HFFc6 (cell line): ENCODE data around the gene ZSCAN23. TPM values are rescaled to one million over a fixed set of nuclear protein-coding genes. Genes with fewer than 3 reads are reported as not detected.

Experiments used
- DNase-seq: peaks from one replicate; pipeline ENCODE4 v3.0.0-alpha.2; 2018
- H3K27ac Mint-ChIP-seq: 2 replicates; pipeline ENCODE4 v1.8.0; 2020; ENCODE audit warnings: mild to moderate bottlenecking, mixed read lengths
- H3K27me3 Mint-ChIP-seq: 2 replicates; pipeline ENCODE4 v1.8.0; 2021; ENCODE audit warnings: mild to moderate bottlenecking, moderate library complexity, mixed read lengths; ENCODE audit not compliant: insufficient read depth
- H3K36me3 Mint-ChIP-seq: 2 replicates; pipeline ENCODE4 v1.8.0; 2021; ENCODE audit warnings: low read depth, mixed read lengths
- H3K4me1 Mint-ChIP-seq: 2 replicates; pipeline ENCODE4 v1.8.0; 2020; ENCODE audit warnings: low read depth, mixed read lengths
- H3K4me3 Mint-ChIP-seq: 2 replicates; pipeline ENCODE4 v1.8.0; 2020; ENCODE audit warnings: mild to moderate bottlenecking, moderate library complexity, mixed read lengths
- H3K9me3 Mint-ChIP-seq: 2 replicates; pipeline ENCODE4 v1.8.0; 2020; ENCODE audit warnings: mild to moderate bottlenecking, mixed read lengths
- total RNA-seq, 6 experiments: library from RNA; stranded (reverse); fragmentation: NEBNext Ultra II Directional; extraction: Animal tissue kit (Norgen Biotek cat#: 25700); gene quantifications; 2 replicates in 1 of 6; 3 replicates in 5 of 6; pipeline ENCODE4 v1.2.3, GENCODE V29; 2021
- TF ChIP-seq, protein P1 (sequence below): fragments of 200-600 bp; sonication (generic); IDR thresholded peaks from 2 replicates; pipeline ENCODE4 v1.5.0; 2021; ENCODE audit warnings: antibody characterized with exemption, mild to moderate bottlenecking

Gene ZSCAN23
- total RNA-seq, 6 experiments from 2014 or later, result 0.48 to 1.5 (median 1.0) TPM

GRCh38 chr6:28425944-28426541 is 17.2 kb downstream of the ZSCAN23 start:
- peaks cover 5% of the 10 kb centered on the region; the same call in 1 of the 2 replicates for H3K36me3 Mint-ChIP-seq

GRCh38 chr6:28424163-28424562 is 19.1 kb downstream of the ZSCAN23 start:
- H3K27ac Mint-ChIP-seq, result no peak overlapping the region
- TF ChIP-seq, protein P1, sequence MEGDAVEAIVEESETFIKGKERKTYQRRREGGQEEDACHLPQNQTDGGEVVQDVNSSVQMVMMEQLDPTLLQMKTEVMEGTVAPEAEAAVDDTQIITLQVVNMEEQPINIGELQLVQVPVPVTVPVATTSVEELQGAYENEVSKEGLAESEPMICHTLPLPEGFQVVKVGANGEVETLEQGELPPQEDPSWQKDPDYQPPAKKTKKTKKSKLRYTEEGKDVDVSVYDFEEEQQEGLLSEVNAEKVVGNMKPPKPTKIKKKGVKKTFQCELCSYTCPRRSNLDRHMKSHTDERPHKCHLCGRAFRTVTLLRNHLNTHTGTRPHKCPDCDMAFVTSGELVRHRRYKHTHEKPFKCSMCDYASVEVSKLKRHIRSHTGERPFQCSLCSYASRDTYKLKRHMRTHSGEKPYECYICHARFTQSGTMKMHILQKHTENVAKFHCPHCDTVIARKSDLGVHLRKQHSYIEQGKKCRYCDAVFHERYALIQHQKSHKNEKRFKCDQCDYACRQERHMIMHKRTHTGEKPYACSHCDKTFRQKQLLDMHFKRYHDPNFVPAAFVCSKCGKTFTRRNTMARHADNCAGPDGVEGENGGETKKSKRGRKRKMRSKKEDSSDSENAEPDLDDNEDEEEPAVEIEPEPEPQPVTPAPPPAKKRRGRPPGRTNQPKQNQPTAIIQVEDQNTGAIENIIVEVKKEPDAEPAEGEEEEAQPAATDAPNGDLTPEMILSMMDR, result no peak
- H3K4me1 Mint-ChIP-seq, result no peaks in the 10 kb centered on the region; the same call in 1 of the 2 replicates
- H3K36me3 Mint-ChIP-seq, result peaks cover 5% of the 10 kb centered on the region; the same call in 1 of the 2 replicates
- H3K27me3 Mint-ChIP-seq, result no peaks in the 10 kb centered on the region
- H3K9me3 Mint-ChIP-seq, result no peaks in the 10 kb centered on the region; the same call in 1 of the 2 replicates
- no peak for DNase-seq
- no peak overlapping the region for H3K4me3 Mint-ChIP-seq

More at GRCh38 chr6:28425944-28426541, 17.2 kb downstream of the ZSCAN23 start:
- no peaks in the 10 kb centered on the region; the same call in 1 of the 2 replicates for H3K27me3 Mint-ChIP-seq
- no peaks in the 10 kb centered on the region; the same call in 1 of the 2 replicates for H3K4me1 Mint-ChIP-seq
- no peak overlapping the region for H3K4me3 Mint-ChIP-seq
- H3K27ac Mint-ChIP-seq, result no peak overlapping the region
- DNase-seq, result no peak
- H3K9me3 Mint-ChIP-seq, result no peaks in the 10 kb centered on the region; the same call in 1 of the 2 replicates
- TF ChIP-seq, protein P1, result no peak

DNA sequence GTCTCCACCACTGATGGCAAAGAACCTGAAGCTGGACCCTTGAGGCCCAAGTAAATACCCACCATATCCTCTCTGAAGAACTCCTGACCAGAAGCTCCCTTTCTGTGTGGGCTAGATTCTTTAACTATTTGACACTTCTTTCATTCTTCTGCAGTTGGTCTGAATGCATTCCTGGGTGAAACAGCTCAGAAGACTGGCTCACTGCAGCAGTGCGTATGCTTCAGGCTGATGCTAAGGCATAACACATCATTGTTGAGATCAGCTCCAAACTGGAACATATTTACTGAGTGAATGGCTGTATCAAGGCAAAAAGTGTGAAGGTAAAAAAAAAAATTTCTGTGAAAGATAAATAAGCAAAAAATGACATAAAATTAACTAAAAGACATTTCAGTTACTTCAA is 19.7 kb downstream of the ZSCAN23 start:
- Mint-ChIP-seq H3K9me3 (no peaks in the 10 kb centered on the region; the same call in 1 of the 2 replicates), H3K36me3 (peaks cover 5% of the 10 kb centered on the region; the same call in 1 of the 2 replicates), H3K4me3 (no peak overlapping the region), H3K27ac (no peak overlapping the region), H3K27me3 (no peaks in the 10 kb centered on the region), H3K4me1 (no peaks in the 10 kb centered on the region; the same call in 1 of the 2 replicates)
- TF ChIP-seq, protein P1, result no peak
- no peak for DNase-seq

DNA sequence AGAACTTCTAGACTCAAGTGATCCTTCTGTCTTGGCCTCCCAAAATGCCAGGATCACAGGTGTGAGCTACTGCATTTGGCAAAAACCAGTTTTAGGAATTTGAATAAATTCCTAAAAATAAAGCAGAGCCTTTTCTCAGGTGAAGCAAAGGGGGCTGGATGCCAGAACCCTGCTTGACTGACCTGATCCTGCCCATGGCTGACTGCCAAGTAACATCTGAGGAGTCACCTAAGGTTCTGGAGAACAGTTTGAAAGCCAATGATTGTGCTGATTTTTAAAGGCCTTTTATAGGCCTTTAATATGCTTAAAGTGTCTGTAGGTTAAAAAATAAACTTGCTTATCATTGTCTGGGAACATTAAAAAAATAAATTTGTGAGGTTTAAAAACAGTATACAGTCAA is 29.6 kb downstream of the ZSCAN23 start:
- H3K4me1 Mint-ChIP-seq, result no peaks in the 10 kb centered on the region
- TF ChIP-seq, protein P1, result no peak
- no peak overlapping the region for H3K27ac Mint-ChIP-seq
- no peaks in the 10 kb centered on the region for H3K9me3 Mint-ChIP-seq
- no peaks in the 10 kb centered on the region for H3K36me3 Mint-ChIP-seq
- H3K27me3 Mint-ChIP-seq, result no peaks in the 10 kb centered on the region; the same call in none of the 2 replicates
- H3K4me3 Mint-ChIP-seq, result no peak overlapping the region
- DNase-seq, result no peak

DNA sequence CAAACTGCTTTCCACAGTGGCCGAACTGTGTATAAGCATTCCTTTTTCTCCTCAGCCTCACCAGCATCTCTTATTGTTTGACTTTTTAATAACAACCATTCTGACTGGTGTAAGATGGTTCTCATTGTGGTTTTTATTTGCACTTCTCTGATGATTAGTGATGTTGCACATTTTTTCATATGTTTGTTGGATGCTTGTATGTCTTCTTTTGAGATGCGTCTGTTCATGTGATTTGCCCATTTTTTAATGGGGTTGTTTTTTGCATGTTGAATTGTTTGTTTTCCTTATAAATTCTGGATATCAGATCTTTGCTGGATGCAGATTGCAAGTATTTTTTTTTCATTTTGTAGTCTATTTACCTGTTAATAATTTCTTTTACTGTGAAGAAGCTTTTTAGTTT is 32.5 kb downstream of the ZSCAN23 start:
- H3K9me3 Mint-ChIP-seq, result no peaks in the 10 kb centered on the region
- no peak for DNase-seq
- H3K27ac Mint-ChIP-seq, result no peak overlapping the region
- TF ChIP-seq, protein P1, result no peak
- H3K4me1 Mint-ChIP-seq, result no peaks in the 10 kb centered on the region
- no peaks in the 10 kb centered on the region; the same call in none of the 2 replicates for H3K27me3 Mint-ChIP-seq
- no peaks in the 10 kb centered on the region for H3K36me3 Mint-ChIP-seq
- H3K4me3 Mint-ChIP-seq, result no peak overlapping the region
